ENCODE data around the gene SLC5A5.

DNA sequence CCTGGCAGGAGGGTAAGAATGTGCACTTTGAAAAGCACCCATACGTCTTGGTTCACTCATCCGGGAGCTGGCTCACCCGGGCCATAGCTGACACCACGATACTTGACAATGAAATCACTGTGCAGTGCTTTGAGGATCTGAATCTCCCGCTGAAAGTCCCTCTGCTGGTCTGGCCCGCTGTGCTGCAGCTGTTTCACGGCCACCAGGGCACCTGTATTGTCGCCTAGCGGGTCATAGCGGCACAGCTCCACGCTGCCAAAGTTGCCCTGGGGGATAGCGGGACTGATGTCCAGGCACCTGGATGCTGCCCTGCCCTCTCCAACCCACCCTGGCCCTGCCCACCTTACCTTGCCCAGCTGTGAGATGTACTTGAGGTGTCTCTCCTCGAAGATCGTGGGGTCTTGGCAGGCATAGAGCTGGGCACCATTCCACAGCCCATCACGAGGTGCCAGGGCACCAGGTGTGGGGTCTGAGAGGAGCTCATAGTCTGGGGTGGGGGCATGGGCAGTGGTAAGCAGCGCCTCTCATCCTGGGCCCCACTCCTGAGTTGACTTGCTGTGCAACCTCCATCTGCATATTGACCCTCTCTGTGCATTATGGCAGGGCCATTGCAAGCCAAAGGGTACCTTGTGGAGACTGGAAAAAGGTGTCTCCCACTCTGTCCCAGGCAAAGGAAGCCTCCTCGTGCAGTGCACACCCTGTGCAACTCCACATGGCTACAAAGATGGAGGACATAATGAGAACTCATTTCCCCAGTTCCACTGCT, 39.1 kb upstream of the SLC5A5 start:
- TF ChIP-seq REST (IDR thresholded peaks at IDR 0.05; ENCODE audit: low read depth, low read length) (no peak), NBN (IDR thresholded peaks at IDR 0.05) (no peak), TCF12 (IDR thresholded peaks at IDR 0.05; ENCODE audit: low read depth, low read length) (no peak), POLR2A (IDR thresholded peaks at IDR 0.05; ENCODE audit: low read depth, low read length) (no peak), SREBF2 (IDR thresholded peaks at IDR 0.05; ENCODE audit: low read length) (no peak), MYC (IDR thresholded peaks at IDR 0.05; ENCODE audit: insufficient read depth, insufficient read length, insufficient replicate concordance, low read length, severe bottlenecking) (no peak), ZNF274 (IDR thresholded peaks at IDR 0.05; ENCODE audit: insufficient read depth, insufficient read length) (no peak), EED (IDR thresholded peaks at IDR 0.05; ENCODE audit: low read depth) (no peak), POLR2AphosphoS5 (IDR thresholded peaks at IDR 0.05; ENCODE audit: low read length) (no peak), RCOR1 (conservative IDR thresholded peaks at IDR 0.05; ENCODE audit: low read depth, low read length) (no peak)
- TF ChIP-seq, protein P1, sequence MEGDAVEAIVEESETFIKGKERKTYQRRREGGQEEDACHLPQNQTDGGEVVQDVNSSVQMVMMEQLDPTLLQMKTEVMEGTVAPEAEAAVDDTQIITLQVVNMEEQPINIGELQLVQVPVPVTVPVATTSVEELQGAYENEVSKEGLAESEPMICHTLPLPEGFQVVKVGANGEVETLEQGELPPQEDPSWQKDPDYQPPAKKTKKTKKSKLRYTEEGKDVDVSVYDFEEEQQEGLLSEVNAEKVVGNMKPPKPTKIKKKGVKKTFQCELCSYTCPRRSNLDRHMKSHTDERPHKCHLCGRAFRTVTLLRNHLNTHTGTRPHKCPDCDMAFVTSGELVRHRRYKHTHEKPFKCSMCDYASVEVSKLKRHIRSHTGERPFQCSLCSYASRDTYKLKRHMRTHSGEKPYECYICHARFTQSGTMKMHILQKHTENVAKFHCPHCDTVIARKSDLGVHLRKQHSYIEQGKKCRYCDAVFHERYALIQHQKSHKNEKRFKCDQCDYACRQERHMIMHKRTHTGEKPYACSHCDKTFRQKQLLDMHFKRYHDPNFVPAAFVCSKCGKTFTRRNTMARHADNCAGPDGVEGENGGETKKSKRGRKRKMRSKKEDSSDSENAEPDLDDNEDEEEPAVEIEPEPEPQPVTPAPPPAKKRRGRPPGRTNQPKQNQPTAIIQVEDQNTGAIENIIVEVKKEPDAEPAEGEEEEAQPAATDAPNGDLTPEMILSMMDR (IDR thresholded peaks at IDR 0.05 in 2 of 3, conservative IDR thresholded peaks at IDR 0.05 in 1 of 3; ENCODE audit: control insufficient read depth in 2 of 3, extremely low read depth in 1 of 3, insufficient read depth in 1 of 3, low read depth in 3 of 3, low read length in 3 of 3) = no peak
